Transverse colon (tissue), 4 donors: ENCODE results near the gene NBPF26.
"Not testable (repeated sequence)": the region's sequence is repeated elsewhere in the genome, so short reads cannot be mapped to it uniquely, and the experiment has no call there.

ENCODE experiments used
- EP300 ChIP-seq: sonication (generic); formaldehyde crosslinking; IDR thresholded peaks from one replicate; pipeline ENCODE4 v1.6.1; 2017; ENCODE audit warnings: antibody characterized with exemption, low read depth
- POLR2A ChIP-seq: fragments of 450-650 bp; IDR thresholded peaks from one replicate; pipeline ENCODE4 v1.6.1; 2016; ENCODE audit warnings: antibody characterized with exemption, mild to moderate bottlenecking, moderate library complexity
- POLR2AphosphoS5 ChIP-seq, 3 donors: sonication (generic); formaldehyde crosslinking; IDR thresholded peaks; one replicate each; pipeline ENCODE4 v1.6.1; 2016; ENCODE audit warnings: antibody characterized with exemption in 3 of 3
- TF ChIP-seq, protein P1 (sequence below), 5 experiments: fragments of 200-600 bp in 3 of 5; fragments of 450-650 bp in 2 of 5; sonication (generic) in 3 of 5; IDR thresholded peaks; 1 replicate in 2 of 5; 2 replicates in 3 of 5; pipeline ENCODE4 v1.5.1; 2016 to 2017; ENCODE audit warnings: antibody characterized with exemption in 5 of 5, inconsistent platforms in 3 of 5, mild to moderate bottlenecking in 2 of 5, moderate library complexity in 1 of 5

DNA sequence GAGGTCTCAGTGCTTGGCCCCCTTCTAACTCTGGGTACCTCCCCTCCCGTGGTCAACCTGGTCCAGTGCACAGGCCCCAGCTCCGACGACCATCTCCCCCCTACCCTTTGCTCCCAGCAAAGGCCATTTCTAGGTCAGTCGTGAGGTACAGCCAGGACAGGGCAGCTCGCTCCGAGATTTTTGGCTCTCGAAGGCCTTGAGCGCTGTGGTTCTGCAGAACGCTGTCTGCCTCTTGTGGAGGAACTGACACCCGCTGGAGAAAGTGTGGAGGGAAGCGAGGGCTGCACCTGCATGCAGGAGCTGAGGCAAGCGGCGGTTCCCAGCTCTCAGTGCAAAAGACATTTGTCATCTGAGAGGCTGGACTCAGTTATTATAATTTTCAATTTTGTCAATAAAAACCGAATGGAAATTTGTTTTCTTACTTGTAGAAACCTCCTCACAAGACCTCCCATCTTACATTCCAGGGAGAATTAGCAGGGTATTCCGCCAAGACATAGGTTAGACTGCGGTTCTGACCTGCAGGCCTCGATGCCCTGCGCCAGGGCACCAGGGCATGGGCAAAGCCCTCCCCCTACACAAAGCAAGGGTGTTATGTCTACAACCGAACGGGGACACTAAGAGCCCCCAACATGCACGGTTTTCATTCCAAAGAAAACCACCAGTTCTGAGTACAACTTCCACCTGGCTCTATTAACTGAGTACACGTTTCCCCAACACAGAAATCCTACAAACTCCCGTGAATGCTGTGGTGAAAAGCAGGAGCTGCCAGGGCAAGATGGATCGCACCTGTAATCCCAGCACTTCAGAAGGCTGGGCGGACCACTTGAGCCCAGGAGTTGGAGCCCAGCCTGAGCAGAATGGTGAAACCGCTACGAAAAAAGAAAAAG lies 125.9 kb downstream of the NBPF26 start:
- TF ChIP-seq, protein P1, sequence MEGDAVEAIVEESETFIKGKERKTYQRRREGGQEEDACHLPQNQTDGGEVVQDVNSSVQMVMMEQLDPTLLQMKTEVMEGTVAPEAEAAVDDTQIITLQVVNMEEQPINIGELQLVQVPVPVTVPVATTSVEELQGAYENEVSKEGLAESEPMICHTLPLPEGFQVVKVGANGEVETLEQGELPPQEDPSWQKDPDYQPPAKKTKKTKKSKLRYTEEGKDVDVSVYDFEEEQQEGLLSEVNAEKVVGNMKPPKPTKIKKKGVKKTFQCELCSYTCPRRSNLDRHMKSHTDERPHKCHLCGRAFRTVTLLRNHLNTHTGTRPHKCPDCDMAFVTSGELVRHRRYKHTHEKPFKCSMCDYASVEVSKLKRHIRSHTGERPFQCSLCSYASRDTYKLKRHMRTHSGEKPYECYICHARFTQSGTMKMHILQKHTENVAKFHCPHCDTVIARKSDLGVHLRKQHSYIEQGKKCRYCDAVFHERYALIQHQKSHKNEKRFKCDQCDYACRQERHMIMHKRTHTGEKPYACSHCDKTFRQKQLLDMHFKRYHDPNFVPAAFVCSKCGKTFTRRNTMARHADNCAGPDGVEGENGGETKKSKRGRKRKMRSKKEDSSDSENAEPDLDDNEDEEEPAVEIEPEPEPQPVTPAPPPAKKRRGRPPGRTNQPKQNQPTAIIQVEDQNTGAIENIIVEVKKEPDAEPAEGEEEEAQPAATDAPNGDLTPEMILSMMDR (IDR thresholded peaks at IDR 0.05): not testable (repeated sequence)
- TF ChIP-seq POLR2AphosphoS5 (IDR thresholded peaks at IDR 0.05); POLR2A; EP300: not testable (repeated sequence)
